IMR-90 (cell line): Measurements from ENCODE around the gene GPX4. TPM values are rescaled to one million over a fixed set of nuclear protein-coding genes. Genes with fewer than 3 reads are reported as not detected.

Source experiments
- ATAC-seq: fragments of 200-7000 bp; cut with Tn5 transposase; 2 replicates; pipeline ENCODE4 v1.9.1; 2020; ENCODE audit warnings: low read depth, mild to moderate bottlenecking, moderate library complexity
- BruUV-seq: library from RNA; stranded (reverse); fragments of 400-500 nt; replicated peaks from 2 replicates; lab custom pipeline; 2021; lab: Mats Ljungman, UMichigan
- CTCF ChIA-PET: fragments of 300-600 bp; formaldehyde crosslinking; extraction: SDS; loops from one replicate; lab custom pipeline; 2021; ENCODE audit warnings: antibody characterized with exemption; lab: Yijun Ruan, JAX
- POLR2A ChIA-PET: fragments of 300-600 bp; sonication (Branson Sonifier 250); formaldehyde crosslinking; loops from one replicate; lab custom pipeline; 2022; ENCODE audit warnings: antibody characterized with exemption; ENCODE audit not compliant: unreplicated experiment; lab: Charles Lee
- DNase-seq: peaks from one replicate; pipeline ENCODE4 v3.0.0; 2013
- H2AFZ ChIP-seq: replicated peaks from 2 replicates; pipeline ENCODE3; 2013; ENCODE audit warnings: low read length, mild to moderate bottlenecking; ENCODE audit not compliant: poor library complexity
- H2AK5ac ChIP-seq: 2 replicates; pipeline ENCODE4 v1.6.1; 2013; ENCODE audit warnings: low read depth, low read length, inconsistent platforms
- H2AK9ac ChIP-seq: replicated peaks from 2 replicates; pipeline ENCODE3; 2013; ENCODE audit warnings: mild to moderate bottlenecking, low read depth, low read length, moderate library complexity; ENCODE audit not compliant: poor library complexity
- H2BK120ac ChIP-seq: 2 replicates; pipeline ENCODE4 v1.6.1; 2013; ENCODE audit warnings: low read depth, low read length, inconsistent platforms
- H2BK15ac ChIP-seq: 3 replicates; pipeline ENCODE4 v1.6.1; 2013; ENCODE audit warnings: low read depth, low read length, inconsistent platforms
- H2BK20ac ChIP-seq: 2 replicates; pipeline ENCODE4 v1.6.1; 2013; ENCODE audit warnings: low read depth, mild to moderate bottlenecking, inconsistent platforms, low read length, moderate library complexity
- H2BK5ac ChIP-seq: 2 replicates; pipeline ENCODE4 v1.6.1; 2013; ENCODE audit warnings: mild to moderate bottlenecking, low read depth, low read length, inconsistent platforms; ENCODE audit not compliant: poor library complexity, severe bottlenecking
- H3K14ac ChIP-seq: replicated peaks from 2 replicates; pipeline ENCODE4 v1.6.1; 2013; ENCODE audit warnings: low read depth, low read length, inconsistent platforms
- H3K18ac ChIP-seq: 2 replicates; pipeline ENCODE4 v1.6.1; 2013; ENCODE audit warnings: low read depth, low read length, control low read depth
- H3K23ac ChIP-seq: 2 replicates; pipeline ENCODE4 v1.6.1; 2013; ENCODE audit warnings: low read depth, low read length, inconsistent platforms
- H3K27ac ChIP-seq: 2 replicates; pipeline ENCODE4 v1.5.1; 2013; ENCODE audit warnings: mild to moderate bottlenecking, control low read depth, low read length; ENCODE audit not compliant: insufficient read depth
- H3K27me3 ChIP-seq: 2 replicates; pipeline ENCODE4 v1.6.1; 2013; ENCODE audit warnings: low read length; ENCODE audit not compliant: control insufficient read depth, insufficient read depth
- H3K36me3 ChIP-seq: 2 replicates; pipeline ENCODE4 v1.6.1; 2013; ENCODE audit warnings: low read length, mixed read lengths; ENCODE audit not compliant: control insufficient read depth, insufficient read depth
- H3K4ac ChIP-seq: 2 replicates; pipeline ENCODE4 v1.6.1; 2013; ENCODE audit warnings: low read depth, low read length, inconsistent platforms
- H3K4me1 ChIP-seq: 2 replicates; pipeline ENCODE4 v1.6.1; 2013; ENCODE audit warnings: low read length, mixed read lengths; ENCODE audit not compliant: control insufficient read depth, insufficient read depth
- H3K4me2 ChIP-seq: 2 replicates; pipeline ENCODE4 v1.6.1; 2013; ENCODE audit warnings: low read depth, mild to moderate bottlenecking, control low read depth, low read length, moderate library complexity
- H3K4me3 ChIP-seq: 2 replicates; pipeline ENCODE4 v1.5.1; 2013; ENCODE audit warnings: low read depth, mild to moderate bottlenecking, control low read depth, low read length, moderate library complexity; ENCODE audit not compliant: insufficient read depth
- H3K56ac ChIP-seq: 2 replicates; pipeline ENCODE4 v1.6.1; 2013; ENCODE audit warnings: low read length, inconsistent platforms; ENCODE audit not compliant: insufficient read depth; ENCODE audit errors: extremely low read depth
- H3K79me1 ChIP-seq, 2 experiments: 2 replicates each; pipeline ENCODE4 v1.6.1; 2013; ENCODE audit warnings: low read length in 2 of 2, inconsistent platforms in 1 of 2, low read depth in 1 of 2
- H3K9ac ChIP-seq: 2 replicates; pipeline ENCODE4 v1.6.1; 2013; ENCODE audit warnings: low read depth, low read length, control low read depth
- H3K9me1 ChIP-seq: 2 replicates; pipeline ENCODE4 v1.6.1; 2013; ENCODE audit warnings: low read length, inconsistent platforms; ENCODE audit not compliant: insufficient read depth
- H3K9me3 ChIP-seq: 2 replicates; pipeline ENCODE4 v1.6.1; 2013; ENCODE audit warnings: low read length; ENCODE audit not compliant: control insufficient read depth, insufficient read depth
- H4K20me1 ChIP-seq: 2 replicates; pipeline ENCODE4 v1.6.1; 2013; ENCODE audit warnings: low read length, inconsistent platforms; ENCODE audit not compliant: insufficient read depth
- H4K5ac ChIP-seq: 2 replicates; pipeline ENCODE4 v1.6.1; 2013; ENCODE audit warnings: mild to moderate bottlenecking, low read depth, low read length, control low read depth
- H4K8ac ChIP-seq, 2 experiments: 2 replicates each; pipeline ENCODE4 v1.6.1; 2013; ENCODE audit warnings: low read depth in 2 of 2, low read length in 2 of 2, control low read depth in 1 of 2, inconsistent platforms in 1 of 2
- H4K91ac ChIP-seq: 2 replicates; pipeline ENCODE4 v1.6.1; 2013; ENCODE audit warnings: low read depth, low read length, inconsistent platforms; ENCODE audit not compliant: insufficient read depth
- FOS ChIP-seq: fragments of 150-350 bp; IDR thresholded peaks from 2 replicates; pipeline ENCODE4 v1.6.1; 2016; ENCODE audit warnings: low read depth, low read length
- MAZ ChIP-seq: IDR thresholded peaks from 2 replicates; pipeline ENCODE4 v1.6.1; 2012; ENCODE audit warnings: low read depth, mild to moderate bottlenecking, low read length, improper control_type of control experiment, moderate library complexity, borderline replicate concordance
- POLR2A ChIP-seq: IDR thresholded peaks from 2 replicates; pipeline ENCODE4 v1.6.1; 2012; ENCODE audit warnings: mild to moderate bottlenecking, low read depth, low read length
- RFX5 ChIP-seq: IDR thresholded peaks from 2 replicates; pipeline ENCODE4 v1.8.0; 2012; ENCODE audit warnings: low read depth, mild to moderate bottlenecking, low read length, moderate library complexity
- SMC3 ChIP-seq: fragments of 150-350 bp; IDR thresholded peaks from 2 replicates; pipeline ENCODE4 v1.6.1; 2016; ENCODE audit warnings: low read depth, mild to moderate bottlenecking, antibody characterized with exemption, low read length, moderate library complexity
- WGBS, 2 experiments: methylation state at CpG; one replicate each; pipeline versions ENCODE4 v1.1.5 to v1.1.7; 2013; ENCODE audit warnings: missing lambda C conversion rate in 2 of 2; ENCODE audit not compliant: insufficient read length in 1 of 2; ENCODE audit errors: extremely low coverage in 2 of 2; 5-methylcytosine and 5-hydroxymethylcytosine counted together
- dilution Hi-C: fragments of 300-500 bp; cut with HindIII; formaldehyde crosslinking; loops from one replicate; pipeline ENCODE4 v1.14.3; 2018; ENCODE audit warnings: low sequenced_read_pairs; ENCODE audit not compliant: unreplicated experiment
- in situ Hi-C: fragments of 300-500 bp; cut with MboI; formaldehyde crosslinking; loops from 3 replicates; pipeline ENCODE4 v1.14.3; 2019; ENCODE audit warnings: low sequenced_read_pairs, inconsistent platforms, mixed read lengths
- intact Hi-C: fragments of 100-400 bp; cut with micrococcal nuclease; formaldehyde crosslinking; loops from 2 replicates; pipeline ENCODE4 v1.10.0; 2022
- polyA plus RNA-seq, 3 experiments: library from polyadenylated mRNA; depleted of rRNA; stranded (reverse); fragments of >200 nt; gene quantifications; 2 replicates each; pipeline ENCODE4 v1.2.3, GENCODE V29; 2012; ENCODE audit warnings: low replicate concordance in 1 of 3
- total RNA-seq: library from RNA; depleted of rRNA; stranded (reverse); fragments of >200 nt; gene quantifications from 2 replicates; pipeline ENCODE4 v1.2.3, GENCODE V29; 2012

The GPX4 gene
- total and polyA plus RNA-seq, 2 of the 4 experiments (the other 2 are of a cell fraction), result 357 to 1,083 TPM

- no peak overlapping the region for H4K5ac ChIP-seq
- WGBS, 2 experiments, result 87% methylated on average over 4 of the region's 8 CpGs; no CpG with 5 or more reads in 1 of the 2 experiments
- no peak overlapping the region for H3K23ac ChIP-seq
- no peak overlapping the region for H2BK120ac ChIP-seq
- dilution Hi-C loops (no loop called here), intact Hi-C loops (no loop called here), in situ Hi-C loops (no loop called here)
- H4K20me1 ChIP-seq, result peaks cover 10% of the 10 kb centered on the region; the same call in 1 of the 2 replicates
- no peak overlapping the region for H3K4ac ChIP-seq
- no peaks in the 10 kb centered on the region; a peak in 1 of 4 replicates for H3K79me1 ChIP-seq
- no peaks in the 10 kb centered on the region for H3K9me1 ChIP-seq
- H2AK9ac ChIP-seq, result no peak overlapping the region
- H4K8ac ChIP-seq, result no peak overlapping the region
- peaks cover 25% of the 10 kb centered on the region for H3K36me3 ChIP-seq
- DNase-seq (no peak), ATAC-seq (no peak)
- no peak overlapping the region for H3K18ac ChIP-seq
- H3K27me3 ChIP-seq, result no peaks in the 10 kb centered on the region
- H2AK5ac ChIP-seq, result no peak overlapping the region
- ChIA-PET POLR2A (no interaction called here), CTCF (interaction anchor here (1.2 kb wide), 1 partner anchor 28 kb away, joined by 4 read pairs; no protein-coding TSS in a partner anchor)
- TF ChIP-seq RFX5 (no peak), SMC3 (no peak), FOS (no peak), POLR2A (no peak), MAZ (no peak)
- H3K56ac ChIP-seq, result no peak overlapping the region
- H3K4me1 ChIP-seq, result no peaks in the 10 kb centered on the region
- H3K9me3 ChIP-seq, result no peaks in the 10 kb centered on the region
- H3K4me3 ChIP-seq, result no peak overlapping the region
- no peak overlapping the region for H4K91ac ChIP-seq
- H3K9ac ChIP-seq, result no peak overlapping the region
- BruUV-seq, result no TSS peak
- no peak overlapping the region for H2AFZ ChIP-seq
- no peak overlapping the region for H2BK15ac ChIP-seq
- H3K27ac ChIP-seq, result no peak overlapping the region
- H2BK5ac ChIP-seq, result no peak overlapping the region
- H3K14ac ChIP-seq, result no peak overlapping the region
- H3K4me2 ChIP-seq, result no peak overlapping the region
- H2BK20ac ChIP-seq, result no peak overlapping the region
Observed at GRCh38 chr19:1085053-1085658, 18.6 kb upstream of the GPX4 start.
